ENCODE results near the gene RPL3. TPM values are rescaled to one million over a fixed set of nuclear protein-coding genes. Genes with fewer than 3 reads are reported as not detected.

RPL3 gene
- total RNA-seq, 4 donors from 2014 or later, result 2,537 to 3,396 (median 3,080) TPM

- Histone ChIP-seq H3K9me3 (no peaks in the 10 kb centered on the region), H3K4me1 (peaks cover 48% of the 10 kb centered on the region), H3K36me3 (no peaks in the 10 kb centered on the region), H3K4me3 (peak within 1 kb of the TSS; percentile 88), H3K27ac (peak within 1 kb of the TSS; percentile 88), H3K27me3 (no peaks in the 10 kb centered on the region)
- TF ChIP-seq POLR2AphosphoS5 (IDR thresholded peaks at IDR 0.05) (no peak), POLR2A (IDR thresholded peaks at IDR 0.05) (no peak), EP300 (IDR thresholded peaks at IDR 0.05) (no peak)
- TF ChIP-seq, protein P1, sequence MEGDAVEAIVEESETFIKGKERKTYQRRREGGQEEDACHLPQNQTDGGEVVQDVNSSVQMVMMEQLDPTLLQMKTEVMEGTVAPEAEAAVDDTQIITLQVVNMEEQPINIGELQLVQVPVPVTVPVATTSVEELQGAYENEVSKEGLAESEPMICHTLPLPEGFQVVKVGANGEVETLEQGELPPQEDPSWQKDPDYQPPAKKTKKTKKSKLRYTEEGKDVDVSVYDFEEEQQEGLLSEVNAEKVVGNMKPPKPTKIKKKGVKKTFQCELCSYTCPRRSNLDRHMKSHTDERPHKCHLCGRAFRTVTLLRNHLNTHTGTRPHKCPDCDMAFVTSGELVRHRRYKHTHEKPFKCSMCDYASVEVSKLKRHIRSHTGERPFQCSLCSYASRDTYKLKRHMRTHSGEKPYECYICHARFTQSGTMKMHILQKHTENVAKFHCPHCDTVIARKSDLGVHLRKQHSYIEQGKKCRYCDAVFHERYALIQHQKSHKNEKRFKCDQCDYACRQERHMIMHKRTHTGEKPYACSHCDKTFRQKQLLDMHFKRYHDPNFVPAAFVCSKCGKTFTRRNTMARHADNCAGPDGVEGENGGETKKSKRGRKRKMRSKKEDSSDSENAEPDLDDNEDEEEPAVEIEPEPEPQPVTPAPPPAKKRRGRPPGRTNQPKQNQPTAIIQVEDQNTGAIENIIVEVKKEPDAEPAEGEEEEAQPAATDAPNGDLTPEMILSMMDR (IDR thresholded peaks at IDR 0.05), result no peak
- WGBS, result 1% methylated on average over 35 of the region's 87 CpGs
- DNase-seq (ENCODE audit: low spot score in 2 of 2), result no peak
Measured at GRCh38 chr22:39349967-39350726, 30.7 kb upstream of the RPL3 start, which contains the start of gene SYNGR1. SYNGR1 (plus strand) TSS chr22:39349991; CDS start chr22:39350011, 20 bp downstream.

- peaks cover 44% of the 10 kb centered on the region for H3K4me1 ChIP-seq
- H3K27me3 ChIP-seq, result no peaks in the 10 kb centered on the region
- peak overlapping the region; percentile 88 for H3K4me3 ChIP-seq
- WGBS, result 0% methylated on average over 16 of the region's 57 CpGs
- DNase-seq (ENCODE audit: low spot score in 2 of 2), result no peak
- peak overlapping the region; percentile 88 for H3K27ac ChIP-seq
- H3K36me3 ChIP-seq, result no peaks in the 10 kb centered on the region
- TF ChIP-seq POLR2A (IDR thresholded peaks at IDR 0.05), result no peak
- no peak for TF ChIP-seq POLR2AphosphoS5 (IDR thresholded peaks at IDR 0.05)
- TF ChIP-seq, protein P1 (IDR thresholded peaks at IDR 0.05), result no peak
- no peak for TF ChIP-seq EP300 (IDR thresholded peaks at IDR 0.05)
- no peaks in the 10 kb centered on the region for H3K9me3 ChIP-seq
Measured at GRCh38 chr22:39349506-39349966, 30.1 kb upstream of the RPL3 start.

DNA sequence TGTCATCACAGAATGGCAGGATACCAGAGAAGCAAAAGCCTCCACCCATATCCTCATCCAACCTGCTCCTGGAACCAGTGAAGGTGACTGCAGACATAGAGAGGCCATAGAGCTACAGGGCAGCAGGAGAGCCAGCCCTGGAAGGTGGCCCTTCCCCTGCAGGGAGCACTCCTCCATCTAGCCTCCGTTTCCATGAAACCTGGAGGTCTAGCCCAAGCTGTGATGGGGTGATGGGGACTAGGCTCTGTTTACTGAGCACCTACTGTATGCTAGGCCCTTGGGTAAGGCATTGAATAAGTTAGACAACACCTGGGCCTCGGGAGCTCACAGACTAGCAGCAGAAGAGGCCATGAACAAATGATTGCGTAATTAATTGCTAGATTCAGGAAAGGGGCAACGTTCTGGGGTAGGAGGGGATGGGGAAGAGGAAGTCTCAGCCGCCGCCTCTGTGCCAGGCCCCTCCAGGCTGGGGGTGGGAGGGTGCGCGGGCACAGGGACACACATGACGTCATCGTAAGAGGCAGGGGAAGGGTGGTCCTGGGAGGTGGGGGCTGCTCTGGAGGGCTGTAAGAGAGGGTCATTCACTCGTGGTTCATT lies 29.6 kb upstream of the RPL3 start:
- Histone ChIP-seq H3K27ac (peak overlapping the region; percentile 88), H3K4me1 (peaks cover 44% of the 10 kb centered on the region), H3K9me3 (no peaks in the 10 kb centered on the region), H3K27me3 (no peaks in the 10 kb centered on the region), H3K4me3 (peak overlapping the region; percentile 88), H3K36me3 (no peaks in the 10 kb centered on the region)
- WGBS, result 11% methylated on average over 11 of the region's 11 CpGs
- no peak for DNase-seq (ENCODE audit: low spot score in 2 of 2)
- TF ChIP-seq, protein P1 (IDR thresholded peaks at IDR 0.05), result no peak
- no peak for TF ChIP-seq POLR2A (IDR thresholded peaks at IDR 0.05)
- no peak for TF ChIP-seq POLR2AphosphoS5 (IDR thresholded peaks at IDR 0.05)
- no peak for TF ChIP-seq EP300 (IDR thresholded peaks at IDR 0.05)

DNA sequence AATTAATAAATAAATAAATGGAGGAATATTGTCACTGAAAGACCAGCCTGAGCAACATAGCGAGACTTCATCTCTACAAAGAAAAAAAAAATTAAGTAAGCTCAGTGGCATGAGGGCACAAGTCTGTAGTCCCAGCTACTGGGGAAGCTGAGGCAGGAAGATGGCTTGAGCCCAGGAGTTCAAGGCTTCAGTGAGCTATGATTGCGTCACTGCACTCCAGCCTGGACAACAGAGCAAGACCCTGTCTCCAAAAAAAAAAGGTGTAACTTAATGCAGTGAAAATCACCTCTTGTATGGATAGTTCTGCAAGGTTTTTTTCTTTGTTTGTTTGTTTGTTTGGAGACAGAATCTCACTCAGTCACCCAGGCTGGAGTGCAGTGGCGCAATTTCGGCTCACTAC lies 25.8 kb upstream of the RPL3 start:
- no peaks in the 10 kb centered on the region for H3K9me3 ChIP-seq

DNA sequence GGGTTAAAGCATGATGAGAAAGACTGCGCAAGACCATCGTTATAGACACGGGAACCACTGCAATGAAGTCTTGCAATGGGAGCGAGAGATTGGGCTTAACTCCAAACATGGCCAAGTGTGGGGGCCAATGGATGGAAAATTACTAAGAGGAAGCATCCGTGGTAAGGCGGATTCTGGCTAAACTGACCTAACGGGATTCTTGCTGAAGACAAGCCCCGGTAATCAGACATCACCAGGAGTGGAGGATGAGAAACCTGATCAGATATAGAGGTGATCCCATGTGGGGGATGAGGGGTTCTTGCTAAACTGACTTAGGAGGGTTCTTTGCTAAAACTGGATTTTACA lies 24.6 kb upstream of the RPL3 start:
- no peak for DNase-seq (ENCODE audit: low spot score in 2 of 2)
- peaks cover 11% of the 10 kb centered on the region for H3K4me1 ChIP-seq
- no peaks in the 10 kb centered on the region for H3K36me3 ChIP-seq
- H3K27me3 ChIP-seq, result no peaks in the 10 kb centered on the region
- TF ChIP-seq POLR2A (IDR thresholded peaks at IDR 0.05), result no peak
- no peak for TF ChIP-seq EP300 (IDR thresholded peaks at IDR 0.05)
- TF ChIP-seq, protein P1 (IDR thresholded peaks at IDR 0.05), result no peak
- 69% methylated on average over 8 of the region's 8 CpGs for WGBS
- no peak overlapping the region for H3K27ac ChIP-seq
- no peaks in the 10 kb centered on the region for H3K9me3 ChIP-seq
- H3K4me3 ChIP-seq, result no peak overlapping the region

More for the DNA sequence above, 25.8 kb upstream of the RPL3 start:
- Histone ChIP-seq H3K27me3 (no peaks in the 10 kb centered on the region), H3K36me3 (no peaks in the 10 kb centered on the region), H3K4me1 (peaks cover 16% of the 10 kb centered on the region), H3K27ac (no peak overlapping the region), H3K4me3 (no peak overlapping the region)
- TF ChIP-seq, protein P1 (IDR thresholded peaks at IDR 0.05), result no peak
- TF ChIP-seq EP300 (IDR thresholded peaks at IDR 0.05) (no peak), POLR2A (IDR thresholded peaks at IDR 0.05) (no peak)
- no peak for DNase-seq (ENCODE audit: low spot score in 2 of 2)
- WGBS, result 94% methylated on average over 4 of the region's 4 CpGs
